Astrocyte (in vitro differentiated cells and primary cell): ENCODE data around the gene RAD51B.

Experiments
- EZH2 ChIP-seq: IDR thresholded peaks from 2 replicates; pipeline ENCODE4 v1.6.1; 2012; ENCODE audit warnings: mild to moderate bottlenecking, low read length, inconsistent platforms; ENCODE audit not compliant: insufficient read depth
- TF ChIP-seq, protein P1 (sequence below): IDR thresholded peaks from 2 replicates; pipeline ENCODE4 v1.5.1; 2011; ENCODE audit warnings: low read depth, mild to moderate bottlenecking, inconsistent platforms, low read length, moderate library complexity; ENCODE audit not compliant: insufficient read depth

DNA sequence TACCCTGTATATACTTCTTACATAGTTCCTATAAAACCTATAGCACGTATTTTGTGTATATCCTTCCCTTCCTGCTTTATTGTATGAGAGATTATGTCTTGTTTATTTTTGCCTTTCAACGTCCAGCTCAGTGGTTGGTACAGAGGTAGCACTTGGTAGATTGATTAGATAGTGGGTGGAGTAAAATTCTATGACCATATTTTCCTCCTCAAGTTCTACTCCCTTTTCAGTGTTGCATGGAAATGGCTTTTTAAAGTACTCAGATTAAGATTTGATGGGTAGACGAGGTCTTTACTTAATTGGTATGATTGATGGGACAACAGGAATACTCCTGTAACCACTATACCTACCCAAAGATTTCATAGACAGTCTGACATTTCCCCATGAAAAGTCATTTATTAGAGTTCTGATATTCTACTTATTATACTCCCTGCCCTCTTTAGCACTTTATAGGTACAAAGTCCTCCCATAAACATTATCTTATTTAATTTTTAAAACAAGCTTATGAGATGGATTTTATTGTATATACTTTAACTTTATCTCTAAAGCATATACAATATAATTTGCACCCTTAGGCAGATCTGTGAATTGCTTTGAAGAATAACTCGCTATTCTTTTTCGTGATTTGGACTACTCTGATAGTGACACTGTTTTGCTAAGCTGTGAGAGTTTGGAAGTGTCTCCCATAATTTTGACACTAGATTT, 348.0 kb downstream of the RAD51B start:
- TF ChIP-seq, protein P1, sequence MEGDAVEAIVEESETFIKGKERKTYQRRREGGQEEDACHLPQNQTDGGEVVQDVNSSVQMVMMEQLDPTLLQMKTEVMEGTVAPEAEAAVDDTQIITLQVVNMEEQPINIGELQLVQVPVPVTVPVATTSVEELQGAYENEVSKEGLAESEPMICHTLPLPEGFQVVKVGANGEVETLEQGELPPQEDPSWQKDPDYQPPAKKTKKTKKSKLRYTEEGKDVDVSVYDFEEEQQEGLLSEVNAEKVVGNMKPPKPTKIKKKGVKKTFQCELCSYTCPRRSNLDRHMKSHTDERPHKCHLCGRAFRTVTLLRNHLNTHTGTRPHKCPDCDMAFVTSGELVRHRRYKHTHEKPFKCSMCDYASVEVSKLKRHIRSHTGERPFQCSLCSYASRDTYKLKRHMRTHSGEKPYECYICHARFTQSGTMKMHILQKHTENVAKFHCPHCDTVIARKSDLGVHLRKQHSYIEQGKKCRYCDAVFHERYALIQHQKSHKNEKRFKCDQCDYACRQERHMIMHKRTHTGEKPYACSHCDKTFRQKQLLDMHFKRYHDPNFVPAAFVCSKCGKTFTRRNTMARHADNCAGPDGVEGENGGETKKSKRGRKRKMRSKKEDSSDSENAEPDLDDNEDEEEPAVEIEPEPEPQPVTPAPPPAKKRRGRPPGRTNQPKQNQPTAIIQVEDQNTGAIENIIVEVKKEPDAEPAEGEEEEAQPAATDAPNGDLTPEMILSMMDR, result no peak
- no peak for TF ChIP-seq EZH2
